Smooth muscle cell (in vitro differentiated cells): ENCODE results near the gene RNF224. TPM values are rescaled to one million over a fixed set of nuclear protein-coding genes. Genes with fewer than 3 reads are reported as not detected.

Experiments used
- DNase-seq: peaks from one replicate; lab custom pipeline; 2025; ENCODE audit not compliant: unreplicated experiment; lab: John Stamatoyannopoulos, UW
- H2AFZ ChIP-seq: fragments of 200-600 bp; sonication (generic); 2 replicates; pipeline ENCODE4 v1.6.0; 2016; ENCODE audit warnings: antibody characterized with exemption, low read depth, mild to moderate bottlenecking
- H3F3A ChIP-seq: fragments of 200-600 bp; sonication (generic); 2 replicates; pipeline ENCODE4 v1.6.0; 2017; ENCODE audit warnings: antibody characterized with exemption, low read depth
- H3K27ac ChIP-seq: fragments of 200-600 bp; sonication (generic); 2 replicates; pipeline ENCODE4 v1.5.1; 2016; ENCODE audit warnings: low read depth, mild to moderate bottlenecking
- H3K27me3 ChIP-seq: fragments of 200-600 bp; sonication (generic); 2 replicates; pipeline ENCODE4 v1.6.1; 2016; ENCODE audit warnings: low read depth, mild to moderate bottlenecking
- H3K36me3 ChIP-seq: fragments of 200-600 bp; sonication (generic); 2 replicates; pipeline ENCODE4 v1.5.1; 2016; ENCODE audit warnings: low read depth
- H3K4me1 ChIP-seq: fragments of 200-600 bp; sonication (generic); 2 replicates; pipeline ENCODE4 v1.5.1; 2016; ENCODE audit warnings: low read depth
- H3K4me2 ChIP-seq: fragments of 200-600 bp; sonication (generic); 2 replicates; pipeline ENCODE4 v1.6.0; 2016; ENCODE audit warnings: mild to moderate bottlenecking
- H3K4me3 ChIP-seq: fragments of 200-600 bp; sonication (generic); 2 replicates; pipeline ENCODE4 v1.5.1; 2016; ENCODE audit warnings: mild to moderate bottlenecking
- H3K79me2 ChIP-seq: fragments of 200-600 bp; sonication (generic); 2 replicates; pipeline ENCODE4 v1.6.0; 2016; ENCODE audit warnings: low read depth, mild to moderate bottlenecking
- H3K9ac ChIP-seq: fragments of 200-600 bp; sonication (generic); 2 replicates; pipeline ENCODE4 v1.6.0; 2016; ENCODE audit warnings: low read depth
- H3K9me3 ChIP-seq: fragments of 200-600 bp; sonication (generic); replicated peaks from 2 replicates; pipeline ENCODE4 v1.5.1; 2016; ENCODE audit warnings: low read depth
- H4K20me1 ChIP-seq: fragments of 200-600 bp; sonication (generic); 2 replicates; pipeline ENCODE4 v1.6.0; 2016; ENCODE audit warnings: low read depth
- WGBS: methylation state at CpG from one replicate; pipeline ENCODE4 v1.1.7; 2016; ENCODE audit warnings: low lambda C conversion rate; 5-methylcytosine and 5-hydroxymethylcytosine counted together
- polyA plus RNA-seq: library from polyadenylated mRNA; unstranded; fragments of >200 nt; fragmentation: Nextera tagmentation; extraction: Ambion mirVana; gene quantifications from 2 replicates; pipeline ENCODE4 v1.2.1, GENCODE V29; 2016
- total RNA-seq: library from RNA; depleted of rRNA; stranded (reverse); fragments of >200 nt; gene quantifications from 2 replicates; pipeline ENCODE4 v1.2.3, GENCODE V29; 2014
- TF ChIP-seq, protein P1 (sequence below): fragments of 200-600 bp; sonication (generic); IDR thresholded peaks from 2 replicates; pipeline ENCODE4 v1.5.1; 2017; ENCODE audit warnings: borderline replicate concordance, mild to moderate bottlenecking, antibody characterized with exemption; ENCODE audit not compliant: insufficient read depth, poor library complexity, severe bottlenecking

RNF224 gene
- total and polyA plus RNA-seq, 2 experiments from 2014 or later, result not detected

DNA sequence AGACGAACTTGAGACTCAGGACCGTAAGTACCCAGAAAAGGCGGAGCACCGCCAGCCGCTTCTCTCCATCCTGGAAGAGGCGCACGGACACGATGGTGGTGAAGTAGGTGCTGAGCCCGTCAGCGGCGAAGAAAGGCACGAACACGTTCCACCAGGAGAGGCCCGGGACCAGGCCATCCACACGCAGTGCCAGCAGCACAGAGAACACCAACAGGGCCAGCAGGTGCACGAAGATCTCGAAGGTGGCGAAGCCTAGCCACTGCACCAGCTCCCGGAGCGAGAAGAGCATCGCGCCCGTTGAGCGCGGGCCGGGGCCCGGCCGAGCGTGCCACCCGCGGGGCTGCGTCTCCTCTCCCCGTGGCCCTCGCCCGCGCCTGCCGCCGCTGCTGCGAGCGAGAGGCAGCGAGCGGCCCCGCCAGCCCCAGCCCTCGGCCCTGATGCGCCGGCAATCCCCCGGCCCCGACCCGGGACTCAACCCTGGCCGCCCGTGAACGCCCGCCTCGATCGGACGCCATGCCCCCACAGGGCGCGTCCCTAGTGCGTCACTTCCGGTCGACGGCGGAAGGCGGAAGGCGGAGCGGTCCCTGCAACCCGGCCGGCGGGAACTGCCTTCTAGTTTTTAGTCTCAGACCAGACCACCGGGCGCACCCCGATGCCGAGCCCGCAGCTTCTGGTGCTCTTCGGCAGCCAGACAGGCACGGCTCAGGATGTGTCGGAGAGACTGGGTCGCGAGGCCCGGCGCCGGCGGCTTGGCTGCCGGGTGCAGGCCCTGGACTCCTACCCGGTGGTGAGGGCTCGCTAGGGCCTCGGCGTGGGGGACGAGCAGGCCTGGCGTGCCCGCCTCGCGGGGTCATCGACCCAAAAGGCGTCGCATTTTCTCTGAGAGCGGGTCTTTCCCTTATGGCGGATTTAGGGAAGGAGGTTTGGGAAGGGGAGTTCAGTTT is 21.9 kb upstream of the RNF224 start, which contains the start of the genes NDOR1 and TMEM203:
Gene NDOR1 (plus strand): TSS at position 575 of the 944 bp plus-strand sequence. CDS start 78 bp downstream, at position 653.
Gene TMEM203 (minus strand): TSS at position 523 of the 944 bp plus-strand sequence. CDS start 234 bp downstream, at position 289.
- Histone ChIP-seq H3K79me2 (peaks cover 46% of the 10 kb centered on the region), H3K4me1 (peaks cover 23% of the 10 kb centered on the region)
- TF ChIP-seq, protein P1, sequence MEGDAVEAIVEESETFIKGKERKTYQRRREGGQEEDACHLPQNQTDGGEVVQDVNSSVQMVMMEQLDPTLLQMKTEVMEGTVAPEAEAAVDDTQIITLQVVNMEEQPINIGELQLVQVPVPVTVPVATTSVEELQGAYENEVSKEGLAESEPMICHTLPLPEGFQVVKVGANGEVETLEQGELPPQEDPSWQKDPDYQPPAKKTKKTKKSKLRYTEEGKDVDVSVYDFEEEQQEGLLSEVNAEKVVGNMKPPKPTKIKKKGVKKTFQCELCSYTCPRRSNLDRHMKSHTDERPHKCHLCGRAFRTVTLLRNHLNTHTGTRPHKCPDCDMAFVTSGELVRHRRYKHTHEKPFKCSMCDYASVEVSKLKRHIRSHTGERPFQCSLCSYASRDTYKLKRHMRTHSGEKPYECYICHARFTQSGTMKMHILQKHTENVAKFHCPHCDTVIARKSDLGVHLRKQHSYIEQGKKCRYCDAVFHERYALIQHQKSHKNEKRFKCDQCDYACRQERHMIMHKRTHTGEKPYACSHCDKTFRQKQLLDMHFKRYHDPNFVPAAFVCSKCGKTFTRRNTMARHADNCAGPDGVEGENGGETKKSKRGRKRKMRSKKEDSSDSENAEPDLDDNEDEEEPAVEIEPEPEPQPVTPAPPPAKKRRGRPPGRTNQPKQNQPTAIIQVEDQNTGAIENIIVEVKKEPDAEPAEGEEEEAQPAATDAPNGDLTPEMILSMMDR, result no peak

DNA sequence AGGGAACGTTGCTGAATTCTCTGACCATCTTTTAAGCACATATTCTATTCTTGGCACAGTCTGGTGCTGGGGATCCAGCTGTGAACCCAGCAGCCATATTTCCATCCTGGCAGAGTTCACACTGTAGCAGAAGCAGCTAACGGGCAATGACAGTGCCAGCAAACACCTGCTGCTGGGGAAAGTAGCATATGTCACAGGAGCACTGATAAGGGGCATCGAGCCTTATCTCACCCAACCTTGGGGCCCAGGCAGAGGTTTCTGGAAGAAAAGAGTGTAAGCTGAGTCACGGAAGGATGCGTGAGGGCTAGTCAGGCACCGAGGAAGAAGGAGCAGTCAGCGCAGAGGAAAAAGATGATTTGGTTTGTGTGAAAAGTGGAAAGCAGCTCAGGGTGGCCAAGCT is 20.7 kb upstream of the RNF224 start:
- H3K4me1 ChIP-seq, result peaks cover 17% of the 10 kb centered on the region
- no peaks in the 10 kb centered on the region for H3K27me3 ChIP-seq
- WGBS, result 91% methylated on average over 7 of the region's 7 CpGs
- H3F3A ChIP-seq, result no peaks in the 10 kb centered on the region
- H3K4me2 ChIP-seq, result peak overlapping the region; percentile 98
- DNase-seq, result no peak
- H3K36me3 ChIP-seq, result no peaks in the 10 kb centered on the region
- H3K27ac ChIP-seq, result no peak overlapping the region
- H3K79me2 ChIP-seq, result peaks cover 44% of the 10 kb centered on the region
- H3K9ac ChIP-seq, result peak overlapping the region; percentile 94
- no peaks in the 10 kb centered on the region for H4K20me1 ChIP-seq
- H2AFZ ChIP-seq, result no peak overlapping the region
- H3K4me3 ChIP-seq, result peak overlapping the region; percentile 98
- TF ChIP-seq, protein P1, result no peak
- H3K9me3 ChIP-seq, result no peaks in the 10 kb centered on the region

More for the DNA sequence above, 21.9 kb upstream of the RNF224 start, which contains the start of the genes NDOR1 and TMEM203:
- H3K36me3 ChIP-seq, result no peaks in the 10 kb centered on the region
- H3K4me2 ChIP-seq, result peak within 1 kb of the TSS; percentile 98
- peak within 1 kb of the TSS; percentile 75 for H2AFZ ChIP-seq
- H3K27ac ChIP-seq, result peak within 1 kb of the TSS; percentile 66
- no peaks in the 10 kb centered on the region for H3K27me3 ChIP-seq
- peak within 1 kb of the TSS; percentile 94 for H3K9ac ChIP-seq
- peak; percentile 76 for DNase-seq
- under 1% methylated on average over 96 of the region's 98 CpGs for WGBS
- peak within 1 kb of the TSS; percentile 98 for H3K4me3 ChIP-seq
- no peaks in the 10 kb centered on the region for H3F3A ChIP-seq
- no peaks in the 10 kb centered on the region for H4K20me1 ChIP-seq
- H3K9me3 ChIP-seq, result no peaks in the 10 kb centered on the region

DNA sequence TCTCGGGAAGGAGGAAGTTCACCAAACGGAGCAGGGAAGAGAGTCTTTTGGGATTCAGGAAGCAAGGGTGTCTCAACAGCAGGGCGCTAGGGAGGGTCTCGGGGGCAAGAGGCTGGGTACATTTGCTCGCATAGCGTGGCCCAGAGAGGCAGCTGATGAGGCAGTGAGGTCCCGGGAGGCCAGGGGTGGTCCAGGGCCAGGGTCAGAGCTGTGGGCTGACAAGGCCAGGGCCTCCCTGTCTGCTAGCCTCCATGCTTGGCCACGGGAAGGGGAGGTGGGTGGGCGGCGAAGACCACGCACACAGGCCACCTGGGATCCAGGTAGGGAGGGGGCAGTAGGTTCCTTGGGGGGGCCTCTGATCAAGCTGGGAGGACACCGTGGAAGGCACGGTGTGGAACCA is 15.8 kb upstream of the RNF224 start:
- no peak overlapping the region for H3K27ac ChIP-seq
- 94% methylated on average over 13 of the region's 13 CpGs for WGBS
- no peaks in the 10 kb centered on the region for H4K20me1 ChIP-seq
- no peak overlapping the region for H3K9ac ChIP-seq
- no peaks in the 10 kb centered on the region for H3K36me3 ChIP-seq
- H3K9me3 ChIP-seq, result no peaks in the 10 kb centered on the region
- peaks cover 4% of the 10 kb centered on the region for H3K79me2 ChIP-seq
- no peak overlapping the region for H3K4me2 ChIP-seq
- H3K27me3 ChIP-seq, result no peaks in the 10 kb centered on the region
- H3K4me1 ChIP-seq, result peaks cover 2% of the 10 kb centered on the region
- TF ChIP-seq, protein P1, result no peak
- no peaks in the 10 kb centered on the region for H3F3A ChIP-seq
- no peak overlapping the region for H3K4me3 ChIP-seq
- H2AFZ ChIP-seq, result no peak overlapping the region
- DNase-seq, result no peak
